Upper lobe of left lung (tissue), 6 donors: ENCODE data around the gene APIP. TPM values are rescaled to one million over a fixed set of nuclear protein-coding genes. Genes with fewer than 3 reads are reported as not detected.

ENCODE experiments used
- ATAC-seq, 2 donors: fragments of 200-7000 bp; cut with Tn5 transposase; one replicate each; pipeline ENCODE4 v1.9.1; 2022; ENCODE audit warnings: mild to moderate bottlenecking in 2 of 2, moderate library complexity in 2 of 2; ENCODE audit not compliant: low FRiP score in 2 of 2
- DNase-seq, 2 donors: peaks; one replicate each; pipeline ENCODE4 v3.0.0-alpha.2; 2019 to 2020
- H3K27ac ChIP-seq, 4 donors: fragments of 200-600 bp; sonication (generic); one replicate each; pipeline ENCODE4 v1.5.1; 2016 to 2019
- H3K27me3 ChIP-seq, 4 donors: fragments of 200-600 bp; sonication (generic); one replicate each; pipeline ENCODE4 v1.5.1; 2017 to 2019
- H3K36me3 ChIP-seq, 4 donors: fragments of 200-600 bp; sonication (generic); one replicate each; pipeline ENCODE4 v1.5.1; 2016 to 2019
- H3K4me1 ChIP-seq, 4 donors: fragments of 200-600 bp; sonication (generic); one replicate each; pipeline ENCODE4 v1.5.1; 2018 to 2019
- H3K4me3 ChIP-seq, 4 donors: fragments of 200-600 bp; sonication (generic); one replicate each; pipeline ENCODE4 v1.5.1; 2017 to 2019; ENCODE audit warnings: mild to moderate bottlenecking in 2 of 4, moderate library complexity in 1 of 4
- H3K9me3 ChIP-seq, 4 donors: fragments of 200-600 bp; sonication (generic); one replicate each; pipeline ENCODE4 v1.5.1; 2018 to 2019
- CTCF ChIP-seq, 6 experiments: fragments of 450-650 bp in 4 of 6; fragments of 200-600 bp in 2 of 6; sonication (generic) in 2 of 6; IDR thresholded peaks; one replicate each; pipeline ENCODE4 v1.5.1; 2016 to 2019; ENCODE audit warnings: antibody characterized with exemption in 6 of 6
- EP300 ChIP-seq, 4 donors: sonication (generic); formaldehyde crosslinking; IDR thresholded peaks; one replicate each; pipeline ENCODE4 v1.5.1; 2017; ENCODE audit warnings: antibody characterized with exemption in 4 of 4, control low read depth in 2 of 4
- POLR2A ChIP-seq, 4 donors: fragments of 450-650 bp; IDR thresholded peaks; one replicate each; pipeline ENCODE4 v1.5.1; 2016 to 2017; ENCODE audit warnings: antibody characterized with exemption in 4 of 4, mild to moderate bottlenecking in 2 of 4
- POLR2AphosphoS5 ChIP-seq, 2 donors: sonication (generic); formaldehyde crosslinking; IDR thresholded peaks; one replicate each; pipeline ENCODE4 v1.5.1; 2017; ENCODE audit warnings: antibody characterized with exemption in 2 of 2
- WGBS, 2 donors: methylation state at CpG; one replicate each; pipeline ENCODE4 v1.1.5; 2017 to 2018; 5-methylcytosine and 5-hydroxymethylcytosine counted together
- total RNA-seq, 6 donors: library from RNA; depleted of rRNA in 4 of 6; stranded (reverse); fragments of >200 nt in 4 of 6; gene quantifications; one replicate each; pipeline versions ENCODE4 v1.1.0 to v1.2.1, GENCODE V29; 2016 to 2021
- donor health status: DM: no; HTN: no; CAD: no; lungs with moderate emphysema.
- donor health status: DM: no; HTN: yes; CAD: no; lungs with severe emphysema.

The APIP gene
- total RNA-seq, 6 donors from 2014 or later: 4.2 to 47.4 (median 26.8) TPM

DNA sequence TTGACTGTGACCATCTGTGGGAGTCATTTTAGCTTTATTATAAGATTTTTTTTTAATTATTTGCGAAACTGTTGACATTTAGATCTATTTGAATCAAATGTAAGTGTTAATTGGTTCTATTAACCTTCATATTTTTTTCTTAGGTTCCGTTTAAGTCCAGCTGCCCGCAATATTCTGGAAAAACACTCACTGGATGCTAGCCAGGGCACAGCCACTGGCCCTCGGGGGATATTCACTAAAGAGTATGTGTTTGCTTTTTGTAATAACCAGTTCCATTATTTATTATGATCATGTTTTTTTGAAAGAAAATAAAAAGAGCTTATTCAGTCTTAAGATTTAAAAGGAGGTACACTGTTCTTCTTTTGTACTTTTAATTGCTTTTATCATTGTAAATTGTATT lies 44.1 kb upstream of the APIP start:
- H3K4me1 ChIP-seq: no peaks in the 10 kb centered on the region
- no peak for TF ChIP-seq CTCF (IDR thresholded peaks at IDR 0.05)
- H3K36me3 ChIP-seq: peaks cover 0 to 13% (median 0%) of the 10 kb centered on the region in 4 donors
- DNase-seq: no peak
- 66 to 69% methylated on average over 4 of the region's 4 CpGs for WGBS, 2 donors
- no peak overlapping the region for H3K4me3 ChIP-seq
- H3K9me3 ChIP-seq: no peaks in the 10 kb centered on the region
- H3K27me3 ChIP-seq: no peaks in the 10 kb centered on the region
- ATAC-seq: no peak
- H3K27ac ChIP-seq: no peak overlapping the region

DNA sequence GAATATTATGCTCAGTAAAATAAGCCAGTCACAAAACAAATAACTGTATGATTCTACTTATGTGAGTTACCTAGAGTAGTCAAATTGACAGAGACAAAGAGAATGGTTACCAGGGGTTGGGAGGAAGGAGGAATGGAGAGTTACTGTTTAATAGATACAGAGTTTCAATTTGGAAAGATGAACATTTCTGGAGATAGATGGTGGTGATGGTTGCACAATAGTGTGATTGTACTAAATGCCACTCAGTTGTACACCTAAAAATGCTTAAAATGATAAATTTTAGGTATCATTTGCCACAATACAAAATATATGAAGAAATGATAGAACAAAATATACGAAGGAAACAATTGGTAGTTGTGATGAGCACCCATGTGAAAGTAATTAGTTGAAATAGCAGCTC lies 43.6 kb upstream of the APIP start:
- no peak for DNase-seq
- Histone ChIP-seq H3K4me3 (no peak overlapping the region), H3K4me1 (peaks cover 0 to 3% (median 0%) of the 10 kb centered on the region in 4 donors), H3K27ac (no peak overlapping the region), H3K27me3 (no peaks in the 10 kb centered on the region), H3K36me3 (peaks cover 0 to 11% (median 0%) of the 10 kb centered on the region in 4 donors), H3K9me3 (no peaks in the 10 kb centered on the region)
- TF ChIP-seq POLR2AphosphoS5 (IDR thresholded peaks at IDR 0.05): no peak
- TF ChIP-seq POLR2A (IDR thresholded peaks at IDR 0.05): no peak
- no peak for TF ChIP-seq EP300 (IDR thresholded peaks at IDR 0.05)
- TF ChIP-seq CTCF (IDR thresholded peaks at IDR 0.05): no peak
- 100% methylated on average over 1 of the region's 1 CpG for WGBS, 2 donors
- no peak for ATAC-seq

- 80 to 92% methylated on average over 3 of the region's 3 CpGs for WGBS, 2 donors
- TF ChIP-seq CTCF (IDR thresholded peaks at IDR 0.05): no peak
- TF ChIP-seq POLR2AphosphoS5 (IDR thresholded peaks at IDR 0.05): no peak
- no peak for TF ChIP-seq EP300 (IDR thresholded peaks at IDR 0.05)
- TF ChIP-seq POLR2A (IDR thresholded peaks at IDR 0.05): no peak
These were observed 41.4 kb upstream of the APIP start for GRCh38 chr11:34957606-34958005.

GRCh38 chr11:34957206-34957605 lies 41.0 kb upstream of the APIP start:
- ATAC-seq: no peak

More at GRCh38 chr11:34957606-34958005, 41.4 kb upstream of the APIP start:
- DNase-seq: no peak
- Histone ChIP-seq H3K4me1 (peaks cover 0 to 9% (median 0%) of the 10 kb centered on the region in 4 donors), H3K9me3 (no peaks in the 10 kb centered on the region), H3K27me3 (no peaks in the 10 kb centered on the region), H3K36me3 (peaks cover 0 to 11% (median 0%) of the 10 kb centered on the region in 4 donors), H3K4me3 (no peak overlapping the region), H3K27ac (no peak overlapping the region)
- no peak for ATAC-seq

More at GRCh38 chr11:34957206-34957605, 41.0 kb upstream of the APIP start:
- peaks cover 0 to 9% (median 0%) of the 10 kb centered on the region in 4 donors for H3K4me1 ChIP-seq
- H3K27me3 ChIP-seq: no peaks in the 10 kb centered on the region
- H3K27ac ChIP-seq: no peak overlapping the region
- no peak overlapping the region for H3K4me3 ChIP-seq
- 71 to 77% methylated on average over 5 of the region's 5 CpGs for WGBS, 2 donors
- peaks cover 0 to 11% (median 0%) of the 10 kb centered on the region in 4 donors for H3K36me3 ChIP-seq
- no peak for DNase-seq
- H3K9me3 ChIP-seq: no peaks in the 10 kb centered on the region
- TF ChIP-seq CTCF (IDR thresholded peaks at IDR 0.05) (no peak), EP300 (IDR thresholded peaks at IDR 0.05) (no peak), POLR2A (IDR thresholded peaks at IDR 0.05) (no peak), POLR2AphosphoS5 (IDR thresholded peaks at IDR 0.05) (no peak)
